Measurements from ENCODE around the gene SLIT3.

Gene SLIT3

GRCh38 chr5:168863021-168863420 lies 437.9 kb downstream of the SLIT3 start (continued):
- TF ChIP-seq POU6F1 (CRISPR knock-in tag; IDR thresholded peaks at IDR 0.05; ENCODE audit: borderline replicate concordance, low read depth) (no peak), CSDC2 (CRISPR knock-in tag; IDR thresholded peaks at IDR 0.05) (no peak), ESRRG (CRISPR knock-in tag; IDR thresholded peaks at IDR 0.05) (no peak), ZNF70 (CRISPR knock-in tag; IDR thresholded peaks at IDR 0.05) (no peak)

- ATAC-seq: no peak
- no peak for TF ChIP-seq CSDC2 (CRISPR knock-in tag; IDR thresholded peaks at IDR 0.05)
- no peak for TF ChIP-seq ISL1 (CRISPR knock-in tag; IDR thresholded peaks at IDR 0.05)
Observed at GRCh38 chr5:168860503-168860902, 440.4 kb downstream of the SLIT3 start.

- ATAC-seq: no peak
- TF ChIP-seq ZNF8 (CRISPR knock-in tag; IDR thresholded peaks at IDR 0.05): no peak
Observed at GRCh38 chr5:168860081-168860480, 440.9 kb downstream of the SLIT3 start.

GRCh38 chr5:168859471-168859870 lies 441.5 kb downstream of the SLIT3 start:
- no peak for ATAC-seq
- TF ChIP-seq CSDC2 (CRISPR knock-in tag; IDR thresholded peaks at IDR 0.05): no peak
- no peak for TF ChIP-seq TCF4 (CRISPR knock-in tag; IDR thresholded peaks at IDR 0.05; ENCODE audit: borderline replicate concordance)
- no peak for TF ChIP-seq ZC3H10 (CRISPR knock-in tag; IDR thresholded peaks at IDR 0.05)
- no peak for TF ChIP-seq POU6F1 (CRISPR knock-in tag; IDR thresholded peaks at IDR 0.05; ENCODE audit: borderline replicate concordance, low read depth)
- TF ChIP-seq CSRNP3 (CRISPR knock-in tag; IDR thresholded peaks at IDR 0.05): no peak
- no peak for TF ChIP-seq ZNF8 (CRISPR knock-in tag; IDR thresholded peaks at IDR 0.05)
- TF ChIP-seq ISL1 (CRISPR knock-in tag; IDR thresholded peaks at IDR 0.05): no peak
- no peak for TF ChIP-seq ZFP3 (CRISPR knock-in tag; IDR thresholded peaks at IDR 0.05)
- TF ChIP-seq ZFP30 (CRISPR knock-in tag; IDR thresholded peaks at IDR 0.05): no peak
- TF ChIP-seq RARB (CRISPR knock-in tag; IDR thresholded peaks at IDR 0.05): no peak
- TF ChIP-seq ESRRG (CRISPR knock-in tag; IDR thresholded peaks at IDR 0.05): no peak
- TF ChIP-seq SNAI2 (CRISPR knock-in tag; IDR thresholded peaks at IDR 0.05): no peak
- TF ChIP-seq BACH2 (CRISPR knock-in tag; IDR thresholded peaks at IDR 0.05; ENCODE audit: borderline replicate concordance): no peak
- no peak for TF ChIP-seq CREB5 (CRISPR knock-in tag; IDR thresholded peaks at IDR 0.05; ENCODE audit: low read depth)

- ATAC-seq: no peak
Observed at GRCh38 chr5:168858994-168859393, 441.9 kb downstream of the SLIT3 start.

More at GRCh38 chr5:168858994-168859393, 441.9 kb downstream of the SLIT3 start:
- TF ChIP-seq OSR1 (CRISPR knock-in tag; IDR thresholded peaks at IDR 0.05) (no peak), ZNF70 (CRISPR knock-in tag; IDR thresholded peaks at IDR 0.05) (no peak), CSDC2 (CRISPR knock-in tag; IDR thresholded peaks at IDR 0.05) (no peak), ZC3H10 (CRISPR knock-in tag; IDR thresholded peaks at IDR 0.05) (no peak), ESRRG (CRISPR knock-in tag; IDR thresholded peaks at IDR 0.05) (no peak), RARB (CRISPR knock-in tag; IDR thresholded peaks at IDR 0.05) (no peak), POU6F1 (CRISPR knock-in tag; IDR thresholded peaks at IDR 0.05; ENCODE audit: borderline replicate concordance, low read depth) (no peak), TCF4 (CRISPR knock-in tag; IDR thresholded peaks at IDR 0.05; ENCODE audit: borderline replicate concordance) (no peak), TSHZ2 (CRISPR knock-in tag; IDR thresholded peaks at IDR 0.05) (no peak), GLIS3 (CRISPR knock-in tag; IDR thresholded peaks at IDR 0.05) (no peak), ZFP30 (CRISPR knock-in tag; IDR thresholded peaks at IDR 0.05) (no peak), ZFP3 (CRISPR knock-in tag; IDR thresholded peaks at IDR 0.05) (no peak)

Measured in SK-N-SH treated with all-trans-retinoic acid at 6 μM for 48 hours (cell line).